Mucosa of gallbladder (tissue), 1 donor: Measurements from ENCODE around the gene FGF14. TPM values are rescaled to one million over a fixed set of nuclear protein-coding genes. Genes with fewer than 3 reads are reported as not detected.
A peak's percentile ranks its signal among the peaks of the same experiment; 100 is the strongest.

Experiments
- DNase-seq: peaks from one replicate; pipeline ENCODE4 v3.0.0-alpha.2; 2020; ENCODE audit warnings: low spot score
- total RNA-seq: library from RNA; stranded (reverse); gene quantifications from one replicate; pipeline ENCODE4 v1.2.1, GENCODE V29; 2021
- donor health status: DM: no; HTN: no; CAD: no.

Gene FGF14
- total RNA-seq: 1.5 TPM

DNA sequence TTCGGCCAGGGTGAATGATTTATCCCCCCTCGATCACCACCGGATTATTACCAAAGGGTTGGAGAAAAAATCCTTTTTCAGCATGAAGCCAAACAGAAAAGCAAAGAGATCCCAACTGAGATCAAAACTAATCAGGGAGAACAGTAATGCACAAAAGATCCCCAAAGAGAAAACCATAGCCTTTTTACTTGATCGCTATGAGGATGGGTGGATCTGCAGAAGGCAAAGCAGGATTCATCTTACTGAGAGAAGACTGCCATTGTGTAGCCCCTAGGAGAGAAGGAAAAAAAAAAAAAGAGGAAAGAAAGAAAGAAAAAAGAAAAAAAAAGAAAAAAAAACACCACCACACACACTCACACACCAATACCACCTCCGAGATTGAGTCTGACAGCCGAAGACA lies at the start of gene FGF14:
Gene FGF14 (minus strand): TSS at position 283 of the 400 bp plus-strand sequence.
- no peak for DNase-seq

DNA sequence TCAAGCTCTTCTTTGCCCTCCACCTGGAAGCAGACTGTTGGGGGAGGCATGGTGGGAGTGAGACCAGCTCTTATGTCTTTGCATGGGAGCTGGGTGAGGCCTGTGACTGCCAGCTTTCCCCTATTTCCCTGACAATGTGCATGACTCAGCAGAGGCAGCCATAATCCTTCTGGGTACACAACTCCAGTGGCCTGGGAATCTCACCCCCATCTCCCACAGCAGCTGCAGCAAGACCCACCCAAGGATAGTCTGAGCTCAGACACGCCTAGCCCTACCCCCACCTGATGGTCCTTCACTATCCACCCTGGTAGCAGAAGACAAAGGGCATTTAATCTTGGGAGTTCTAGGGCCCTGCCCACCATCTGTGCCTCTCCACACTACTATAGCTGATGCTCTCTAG lies 41.4 kb upstream of the FGF14 start:
- DNase-seq: no peak

DNA sequence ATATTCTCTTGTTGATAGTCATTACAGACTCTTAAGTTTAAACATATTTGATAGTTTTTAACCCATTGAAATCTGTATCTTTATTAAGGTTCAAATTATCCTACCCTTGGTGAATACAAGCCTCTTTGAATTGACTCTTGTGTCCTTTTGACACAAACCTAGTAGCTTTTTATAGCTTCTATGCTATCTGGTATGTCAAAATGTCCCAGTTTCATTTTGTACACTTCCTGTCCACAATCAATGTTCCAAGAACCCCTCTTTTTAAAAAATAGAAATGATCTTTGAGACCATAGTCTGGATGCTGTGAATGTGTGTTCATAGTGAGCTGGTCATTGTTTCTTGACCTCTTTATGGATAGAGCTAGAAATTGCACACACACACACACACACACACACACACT lies 39.2 kb upstream of the FGF14 start:
- no peak for DNase-seq

DNA sequence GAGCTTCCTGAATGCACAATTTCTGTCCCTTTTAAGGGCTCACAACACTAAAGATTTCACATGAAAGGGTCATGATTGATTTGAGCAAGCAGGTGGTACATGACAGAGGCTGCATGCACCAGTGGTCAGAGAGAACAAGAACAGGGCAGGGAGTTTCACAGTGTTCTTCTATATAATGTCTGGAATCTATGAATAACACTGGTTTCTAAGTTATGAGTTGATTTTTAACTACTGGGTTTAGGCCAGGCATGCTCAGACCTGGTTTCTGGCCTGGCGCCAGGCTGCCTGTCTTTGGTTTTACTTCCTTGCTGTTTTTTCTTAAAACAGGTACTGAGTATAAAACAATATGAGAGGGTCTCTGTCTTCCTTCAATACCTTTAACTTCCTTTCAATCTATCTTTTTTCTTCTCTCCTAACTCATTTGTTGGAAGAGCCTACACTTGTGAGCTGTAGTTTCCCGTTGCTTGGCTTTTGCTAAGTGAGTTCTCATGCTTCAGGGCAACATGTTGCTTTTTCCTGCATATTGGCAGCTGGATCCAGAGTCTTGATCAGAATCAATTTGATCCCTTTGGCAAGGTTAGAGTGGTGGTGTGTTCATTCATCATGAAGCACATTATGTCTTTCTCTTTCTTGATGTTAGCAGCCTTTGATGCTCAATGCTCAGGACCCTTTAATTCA lies 38.5 kb upstream of the FGF14 start:
- peak; percentile 59 for DNase-seq

DNA sequence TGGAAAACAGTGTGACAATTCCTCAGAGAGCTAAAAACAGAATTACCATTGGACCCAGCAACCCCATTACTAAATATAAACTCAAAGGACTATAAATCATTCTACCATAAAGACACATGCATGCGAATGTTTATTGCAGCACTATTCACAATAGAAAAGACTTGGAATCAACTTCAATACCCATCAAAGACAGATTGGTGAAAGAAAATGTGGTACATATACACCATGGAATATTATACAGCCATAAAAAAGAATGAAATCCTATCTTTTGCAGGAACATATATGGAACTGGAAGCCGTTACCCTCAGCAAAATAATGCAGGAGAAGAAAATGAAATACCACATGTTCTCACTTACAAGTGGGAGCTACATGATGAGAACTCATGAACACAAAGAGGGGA lies 20.8 kb upstream of the FGF14 start:
- no peak for DNase-seq

DNA sequence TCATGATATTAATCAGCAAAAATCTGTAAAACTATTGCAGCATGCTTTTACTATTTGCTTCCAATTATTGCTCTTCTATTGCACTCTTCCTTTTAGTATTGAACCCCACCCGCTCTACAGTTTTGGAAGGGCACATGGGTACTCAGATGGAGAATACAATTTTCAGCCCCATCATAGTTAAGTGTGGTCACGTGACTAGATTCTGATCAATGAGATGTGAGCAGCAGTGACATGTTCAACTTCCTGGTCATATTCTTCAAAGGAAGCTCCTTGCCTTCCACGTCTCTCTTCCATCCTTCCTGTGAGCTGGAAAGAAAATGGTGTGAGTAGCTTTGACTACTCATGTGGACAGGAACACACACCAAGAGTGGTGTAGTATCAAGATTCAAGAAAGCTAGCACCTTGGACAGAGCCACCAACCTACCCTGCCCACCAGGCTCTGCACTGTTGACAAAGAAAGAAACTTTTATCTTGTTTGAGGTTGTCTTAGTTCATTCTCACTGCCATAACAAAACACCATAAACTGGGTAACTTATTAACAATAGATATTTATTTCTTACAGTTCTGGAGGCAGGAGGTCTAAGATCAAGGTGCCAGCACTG lies 3.8 kb upstream of the FGF14 start:
- DNase-seq: no peak

DNA sequence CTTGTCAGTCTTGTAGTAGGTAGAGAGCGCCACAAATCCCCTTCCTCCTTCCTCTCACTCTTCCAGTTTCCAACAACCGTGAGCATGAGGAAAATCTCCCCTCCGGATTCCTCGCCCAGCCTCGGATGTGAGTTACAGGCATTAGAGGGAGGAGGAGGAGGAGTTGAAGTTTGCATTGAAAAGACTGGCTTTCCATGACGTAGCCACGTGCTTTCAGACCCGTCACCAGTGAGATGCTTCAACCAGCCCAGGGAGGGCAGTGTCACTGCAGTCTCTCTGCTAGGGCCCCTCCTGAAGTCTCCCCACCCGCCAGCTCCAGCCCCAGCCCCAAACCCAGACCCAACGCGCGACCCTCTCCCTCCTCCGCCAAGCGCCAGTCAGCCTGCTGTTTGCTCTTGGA lies 442 bp upstream of the FGF14 start:
- DNase-seq: no peak

DNA sequence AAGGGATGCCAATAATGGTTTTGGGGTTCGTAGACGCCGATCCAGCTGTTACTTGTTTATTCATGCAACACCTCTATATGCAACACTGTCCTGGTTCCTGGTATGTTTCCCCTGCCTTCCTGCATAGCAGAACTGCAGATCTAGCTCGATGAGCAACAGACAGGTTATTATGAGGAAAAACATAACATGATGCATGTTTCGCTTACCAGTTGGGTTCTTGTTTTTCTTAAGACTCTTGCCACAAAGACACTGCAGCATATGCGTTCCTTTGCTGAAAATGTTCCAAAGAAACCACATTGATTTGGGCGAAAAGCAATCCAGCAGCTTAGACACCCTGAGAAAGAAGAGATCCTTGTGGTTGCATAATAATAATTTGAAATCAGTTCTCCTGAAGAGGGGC lies 583 bp downstream of the FGF14 start:
- no peak for DNase-seq

DNA sequence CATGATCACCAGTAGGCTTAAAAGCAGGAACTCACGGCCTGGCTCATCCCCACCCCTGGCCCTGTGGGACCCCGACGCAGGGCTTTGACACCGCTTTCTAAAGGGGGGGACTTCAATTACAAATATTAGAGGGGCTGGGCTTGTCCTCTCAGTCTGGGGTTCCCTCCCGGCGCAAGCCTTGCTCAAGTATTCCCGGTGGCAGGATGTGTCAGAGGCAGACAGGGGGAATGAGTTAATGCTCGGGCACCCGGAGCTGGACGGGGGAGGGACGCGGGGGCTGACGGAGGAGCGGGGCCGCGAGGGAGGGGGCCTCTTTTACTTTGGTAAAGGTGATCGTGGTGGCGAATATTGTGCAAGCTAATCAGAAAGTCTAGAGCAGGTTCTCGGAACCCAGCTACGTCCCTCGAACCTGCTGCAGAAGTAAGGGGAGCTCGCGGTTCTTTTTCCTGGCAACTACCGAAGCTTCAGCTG lies 1.1 kb downstream of the FGF14 start:
- no peak for DNase-seq

DNA sequence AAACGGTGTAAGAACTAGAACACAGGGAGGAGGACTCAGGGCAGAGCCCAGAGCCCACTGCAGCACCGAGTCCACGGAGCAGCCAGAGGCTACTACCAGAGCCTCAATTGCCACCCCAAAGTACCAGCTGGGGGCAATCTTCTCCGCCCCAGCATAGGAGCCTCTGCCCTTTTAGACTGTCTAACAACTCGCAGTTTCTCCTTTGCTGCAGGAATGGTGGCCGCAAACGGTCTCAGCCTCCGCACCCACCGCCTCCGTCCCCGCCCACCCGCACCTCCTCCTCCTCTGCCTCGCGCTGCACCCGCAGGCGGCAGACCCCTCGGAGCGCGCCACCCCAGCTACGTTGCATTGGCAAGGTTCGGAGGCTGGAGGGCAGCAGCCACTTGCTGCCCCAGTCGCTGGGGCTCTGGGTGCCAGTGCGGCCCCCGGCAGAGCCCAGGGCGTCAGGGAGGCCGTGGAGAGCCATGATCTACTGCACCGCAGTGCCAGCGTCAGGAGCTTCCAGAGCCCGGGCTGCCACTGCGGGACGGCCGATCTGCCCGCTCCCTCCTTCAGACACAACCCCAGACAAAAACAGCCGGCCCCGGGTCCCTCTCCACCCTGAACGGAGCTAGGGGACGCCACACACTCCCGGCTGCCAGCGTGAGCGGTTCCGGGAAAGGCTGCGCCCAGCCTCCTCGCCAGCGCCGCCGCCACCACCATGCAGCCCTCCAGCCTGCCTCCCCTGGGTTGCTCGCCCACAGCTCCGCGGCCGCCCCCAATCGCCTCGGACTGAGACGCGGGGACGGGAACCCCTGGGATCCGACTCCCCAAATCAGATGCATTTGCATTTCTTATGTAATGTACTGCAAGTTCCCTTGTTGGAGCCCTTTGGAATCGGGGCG lies 1.8 kb downstream of the FGF14 start:
- no peak for DNase-seq

DNA sequence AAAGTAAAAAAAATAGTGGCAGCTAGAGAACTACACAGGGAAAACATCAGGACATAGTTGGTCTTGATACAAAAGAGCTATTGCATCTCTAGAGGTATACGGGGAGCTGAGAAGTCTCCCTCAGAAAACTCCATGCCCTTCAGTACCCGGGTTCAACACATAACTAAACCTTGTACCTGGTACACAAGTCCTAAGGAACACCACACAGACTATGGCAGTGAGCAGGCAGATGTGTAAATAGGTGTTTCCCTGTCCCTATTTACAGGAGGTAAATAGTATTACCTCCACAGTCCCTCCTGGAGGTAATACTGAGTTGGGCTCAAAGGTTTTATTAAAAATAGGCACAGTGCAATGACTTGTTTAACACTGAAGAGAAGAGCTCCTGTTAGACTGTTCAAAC lies 5.9 kb downstream of the FGF14 start:
- no peak for DNase-seq

DNA sequence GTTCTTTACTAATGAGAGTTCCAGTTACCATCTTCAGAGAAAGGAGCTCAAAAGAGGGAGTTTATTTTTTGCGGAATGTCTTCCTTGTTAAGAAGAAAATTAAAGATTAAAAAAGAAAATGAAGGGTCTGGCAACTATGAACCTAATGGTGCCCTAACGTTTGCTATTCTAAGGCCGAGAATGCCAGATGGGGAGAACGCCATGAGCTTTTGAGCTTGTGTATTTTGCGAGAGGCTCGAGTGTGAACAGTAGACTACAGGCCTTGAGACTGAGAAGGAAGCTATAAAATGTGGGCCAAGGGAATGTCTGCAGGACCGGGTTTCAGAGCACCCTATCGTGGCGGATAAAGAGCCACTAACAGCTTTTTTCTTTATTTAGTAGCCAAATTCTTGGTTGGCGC lies 6.7 kb downstream of the FGF14 start:
- DNase-seq: no peak

DNA sequence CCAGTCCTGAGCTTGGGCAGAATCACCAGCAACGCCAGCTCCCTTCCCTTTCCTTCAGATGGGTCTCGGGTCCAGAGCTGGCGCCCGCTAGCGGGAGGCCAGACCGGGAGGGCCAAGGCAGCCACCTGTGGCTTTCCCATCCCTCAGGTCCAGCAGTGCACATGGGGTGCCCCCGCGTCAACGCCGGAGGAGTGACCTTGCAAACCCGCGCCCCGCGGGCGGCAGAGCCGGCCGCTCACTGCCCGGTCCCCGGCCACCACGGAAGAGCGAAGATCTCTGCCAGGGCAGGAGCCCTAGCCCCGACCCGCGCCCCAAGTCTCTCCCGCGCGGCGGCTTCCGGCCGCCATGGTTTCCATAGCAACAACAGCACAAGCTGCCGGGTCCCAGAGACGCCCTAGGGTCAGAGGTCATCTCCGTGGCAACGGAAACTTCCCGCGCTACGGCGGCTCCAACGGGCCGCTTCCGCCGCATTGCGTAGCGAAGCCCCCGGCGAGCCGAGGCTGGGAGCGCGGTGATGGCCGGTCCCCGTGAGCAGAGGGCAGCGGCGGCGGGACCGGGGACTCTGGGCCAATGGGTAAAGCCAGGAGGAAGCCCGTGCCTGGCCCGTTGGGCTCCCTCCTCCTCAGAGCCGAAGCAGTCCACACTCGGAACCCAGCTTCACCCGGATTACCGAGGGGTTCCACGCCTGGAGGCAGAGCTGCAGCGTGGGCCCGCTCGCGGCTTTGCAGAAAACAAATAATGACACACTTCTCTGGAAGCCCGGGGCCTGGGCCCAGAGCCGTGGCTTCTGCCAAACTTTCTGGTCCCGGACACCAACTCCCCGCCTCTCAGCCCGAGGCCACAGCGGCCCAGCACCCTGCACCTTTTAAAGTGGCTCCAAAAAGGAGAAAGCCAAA lies 7.4 kb downstream of the FGF14 start:
- DNase-seq: peak; percentile 96

DNA sequence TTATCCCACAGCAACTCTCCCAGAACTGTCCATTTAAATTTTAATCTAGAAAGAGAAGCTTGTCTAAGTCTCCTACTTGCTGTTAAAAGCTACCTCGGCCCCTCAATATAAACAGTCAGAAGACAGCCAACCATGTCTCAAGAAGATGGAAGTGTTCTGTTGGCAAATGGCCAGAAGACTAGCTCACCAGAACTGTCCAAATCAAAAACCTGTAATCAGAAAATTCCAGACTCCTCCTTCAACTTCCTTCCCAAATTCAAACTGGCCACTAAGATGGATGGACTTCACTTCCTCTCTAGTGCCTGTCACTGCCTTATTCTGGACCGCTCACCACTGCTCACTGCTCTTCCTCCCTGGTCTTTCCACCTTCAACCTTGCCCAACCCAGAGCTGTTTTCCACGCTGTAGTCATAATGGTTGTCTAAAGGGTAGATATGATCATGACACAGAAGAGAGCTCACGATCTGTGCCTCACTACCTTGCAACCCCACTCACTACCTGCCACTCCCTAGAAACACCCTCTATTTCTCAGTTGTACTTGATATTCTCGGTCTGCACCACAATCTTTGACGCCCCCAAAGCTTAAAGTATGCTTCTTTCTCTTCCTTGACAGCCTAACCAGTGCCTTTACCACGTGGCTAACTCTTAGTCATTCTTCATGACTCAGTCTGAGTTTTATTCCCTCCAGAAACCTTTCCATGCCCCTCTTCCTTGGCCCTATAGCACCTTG lies 9.2 kb downstream of the FGF14 start:
- no peak for DNase-seq

DNA sequence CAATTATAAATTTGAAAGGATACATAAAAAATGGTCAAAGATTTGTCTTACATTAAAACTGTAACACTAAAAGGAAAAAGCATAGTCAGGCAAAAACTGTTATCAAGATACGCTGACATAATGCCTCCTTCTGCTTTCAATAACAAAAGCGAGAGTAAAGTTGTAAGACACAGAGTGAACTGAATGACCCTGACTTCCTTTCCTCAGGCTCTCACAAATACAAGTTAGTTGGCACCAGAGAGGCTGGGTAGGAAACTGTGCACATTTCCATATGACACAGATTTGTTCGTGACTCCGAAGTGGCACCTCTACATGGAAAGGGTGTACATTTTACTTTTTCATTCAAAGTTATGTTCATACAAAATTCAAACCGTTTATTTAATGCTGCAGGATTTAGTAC lies 15.4 kb downstream of the FGF14 start:
- DNase-seq: no peak

DNA sequence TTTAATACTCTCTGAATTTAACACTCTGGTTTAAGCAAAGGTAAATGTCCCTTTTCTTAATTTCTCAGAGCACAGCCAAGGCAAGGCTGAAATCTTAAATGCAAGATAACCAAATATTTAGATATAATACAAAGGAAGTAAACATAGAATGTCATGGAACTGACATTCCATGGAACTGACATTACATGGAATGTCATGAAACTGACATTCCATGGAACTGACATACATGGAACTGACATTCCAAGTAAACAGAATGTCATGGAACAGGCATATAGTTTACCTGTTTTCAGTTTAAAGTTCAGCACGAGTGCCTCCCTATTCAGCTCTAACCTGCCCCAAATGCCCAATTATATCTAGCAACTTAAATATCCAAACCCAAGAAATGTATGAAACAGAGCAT lies 21.8 kb downstream of the FGF14 start:
- no peak for DNase-seq

DNA sequence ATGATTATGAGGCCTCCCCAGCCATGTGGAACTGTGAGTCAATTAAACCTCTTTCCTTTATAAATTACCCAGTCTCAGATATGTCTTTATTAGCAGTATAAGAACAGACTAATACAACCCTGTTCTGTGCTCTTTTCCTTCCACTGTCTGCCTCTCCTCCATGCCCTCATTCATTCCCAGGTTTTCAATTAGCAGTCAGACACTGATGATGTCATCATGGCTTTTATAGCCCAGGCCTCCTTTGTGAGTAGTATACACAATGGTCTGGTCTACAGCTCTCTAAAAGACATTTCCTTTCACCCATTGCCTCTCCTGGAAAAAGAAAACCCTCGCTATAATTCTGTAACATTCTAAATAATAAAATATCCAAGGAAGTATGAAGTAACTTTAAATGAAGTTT lies 25.5 kb downstream of the FGF14 start:
- DNase-seq: no peak

DNA sequence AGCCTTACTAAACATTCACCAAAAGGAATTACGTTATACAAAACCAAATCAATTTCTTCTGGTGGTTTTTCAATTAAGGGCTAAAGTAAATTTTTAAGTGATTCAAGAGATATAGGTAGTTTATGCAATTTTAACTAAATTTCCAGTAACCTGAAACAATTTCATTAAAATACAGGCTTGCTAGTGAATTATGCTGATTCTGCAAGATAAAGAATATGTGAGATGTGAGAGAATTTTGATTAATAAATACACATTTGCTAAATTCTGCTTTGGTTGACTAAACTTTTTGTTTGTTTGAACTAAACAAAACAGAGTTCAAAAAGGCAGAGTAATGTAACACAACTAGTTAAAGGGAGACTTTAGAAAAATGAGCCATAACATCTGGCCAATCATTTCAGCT lies 27.1 kb downstream of the FGF14 start:
- no peak for DNase-seq

DNA sequence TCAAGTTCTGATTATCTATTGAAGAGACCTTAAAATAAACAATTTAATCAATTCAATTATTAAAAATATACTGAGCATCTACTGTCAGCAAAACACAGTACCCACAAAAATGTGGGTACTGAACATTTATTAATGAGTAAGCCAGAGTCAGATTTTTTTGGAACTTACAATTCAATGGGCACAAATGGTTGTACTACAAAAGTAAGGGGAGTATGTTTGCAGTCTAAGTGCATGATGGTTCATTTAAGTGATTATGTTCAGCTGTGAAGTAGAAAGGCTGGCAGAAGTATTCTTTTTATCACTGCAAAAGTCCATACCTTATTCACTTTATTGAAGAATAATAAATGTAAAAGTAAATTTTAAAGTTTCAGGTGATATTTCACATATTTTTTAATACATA lies 27.6 kb downstream of the FGF14 start:
- no peak for DNase-seq

DNA sequence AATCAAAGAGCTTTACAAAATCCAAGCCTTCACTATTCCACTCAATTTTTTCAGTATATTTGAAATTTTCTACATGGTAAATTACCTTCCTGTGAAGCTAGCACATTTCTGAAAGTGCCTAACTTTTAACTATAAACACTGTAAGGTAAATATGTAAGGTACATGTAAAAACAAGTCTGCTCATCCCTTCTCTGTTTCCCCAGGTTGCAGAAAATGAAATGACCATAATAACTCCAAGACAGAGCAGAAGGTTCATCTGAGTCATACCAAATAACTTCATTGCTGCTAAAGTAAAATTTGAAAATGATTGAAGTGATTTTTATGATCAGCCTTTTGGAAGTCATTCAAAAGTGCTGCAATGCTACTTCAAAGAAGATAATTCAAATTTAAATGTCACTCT lies 28.6 kb downstream of the FGF14 start:
- DNase-seq: no peak

DNA sequence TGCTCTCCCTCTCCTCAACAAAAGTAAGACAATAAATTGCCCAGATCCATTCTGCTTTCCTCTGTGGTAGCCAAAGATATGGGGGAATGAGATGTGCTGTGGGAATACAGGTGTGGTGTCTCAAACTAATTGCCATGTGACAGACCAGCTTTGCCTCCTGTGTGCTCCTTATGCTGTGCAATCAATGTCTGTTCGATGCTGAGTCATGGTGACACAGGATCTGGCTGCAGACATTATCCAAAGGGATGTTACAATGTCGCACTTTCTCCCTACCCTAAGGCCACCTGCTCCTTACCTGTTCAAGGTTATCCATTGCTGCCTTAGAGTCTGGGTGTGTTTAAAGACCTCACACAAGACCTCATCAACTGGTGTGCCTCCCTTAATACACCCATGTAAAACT lies 32.5 kb downstream of the FGF14 start:
- peak; percentile 31 for DNase-seq
